ENCODE measurements around the gene TRAP1.
"Not testable (repeated sequence)": the region's sequence is repeated elsewhere in the genome, so short reads cannot be mapped to it uniquely, and the experiment has no call there.

The TRAP1 gene

GRCh38 chr16:3673676-3674377 is 43.5 kb downstream of the TRAP1 start:
- DNase-seq (ENCODE audit: low spot score): no peak

- no peak for DNase-seq (ENCODE audit: low spot score)
These were observed 44.1 kb downstream of the TRAP1 start for GRCh38 chr16:3673201-3673600.

- DNase-seq (ENCODE audit: low spot score): no peak
These were observed 44.7 kb downstream of the TRAP1 start for GRCh38 chr16:3672571-3673041.

- DNase-seq (ENCODE audit: low spot score): no peak
These were observed 45.9 kb downstream of the TRAP1 start for GRCh38 chr16:3671424-3671823.

- no peak for DNase-seq (ENCODE audit: low spot score)
These were observed 46.6 kb downstream of the TRAP1 start for GRCh38 chr16:3670711-3671110.

GRCh38 chr16:3669082-3669481 is 48.2 kb downstream of the TRAP1 start:
- no peak for DNase-seq (ENCODE audit: low spot score)

GRCh38 chr16:3668626-3669025 is 48.7 kb downstream of the TRAP1 start:
- DNase-seq (ENCODE audit: low spot score): no peak

- no peak for DNase-seq (ENCODE audit: low spot score)
These were observed 51.8 kb downstream of the TRAP1 start for GRCh38 chr16:3665508-3665907.

GRCh38 chr16:3664187-3664896 is 53.0 kb downstream of the TRAP1 start:
- DNase-seq (ENCODE audit: low spot score): no peak

- no peak for DNase-seq (ENCODE audit: low spot score)
These were observed 54.7 kb downstream of the TRAP1 start for GRCh38 chr16:3662601-3663000.

GRCh38 chr16:3661922-3662321 is 55.4 kb downstream of the TRAP1 start:
- DNase-seq (ENCODE audit: low spot score): no peak

GRCh38 chr16:3661311-3661710 is 56.0 kb downstream of the TRAP1 start:
- no peak for DNase-seq (ENCODE audit: low spot score)

GRCh38 chr16:3659251-3659650 is 58.1 kb downstream of the TRAP1 start:
- no peak for DNase-seq (ENCODE audit: low spot score)

GRCh38 chr16:3656491-3657468 is 60.5 kb downstream of the TRAP1 start:
- peak; percentile 57 for DNase-seq (ENCODE audit: low spot score)

- not testable (repeated sequence) for DNase-seq (ENCODE audit: low spot score)
These were observed 61.2 kb downstream of the TRAP1 start for GRCh38 chr16:3656160-3656490.

- DNase-seq (ENCODE audit: low spot score): no peak
These were observed 61.7 kb downstream of the TRAP1 start for GRCh38 chr16:3655396-3656159.

GRCh38 chr16:3655030-3655395 is 62.3 kb downstream of the TRAP1 start:
- peak; percentile 59 for DNase-seq (ENCODE audit: low spot score)

- DNase-seq (ENCODE audit: low spot score): peak; percentile 67
These were observed 62.9 kb downstream of the TRAP1 start, which contains the start of gene DNASE1 for GRCh38 chr16:3654249-3654991. DNASE1 (plus strand) TSS chr16:3654691; CDS start chr16:3655374, 683 bp downstream.

GRCh38 chr16:3652373-3653195 is 64.7 kb downstream of the TRAP1 start:
- DNase-seq (ENCODE audit: low spot score): no peak
